ENCODE data around the gene CLIC4.

- no peak for TF ChIP-seq CSDC2 (CRISPR knock-in tag; IDR thresholded peaks at IDR 0.05)
- TF ChIP-seq PATZ1 (CRISPR knock-in tag; IDR thresholded peaks at IDR 0.05; ENCODE audit: borderline replicate concordance), result no peak
- TF ChIP-seq ZC3H10 (CRISPR knock-in tag; IDR thresholded peaks at IDR 0.05), result no peak
- TF ChIP-seq ISL1 (CRISPR knock-in tag; IDR thresholded peaks at IDR 0.05), result no peak
- TF ChIP-seq OSR1 (CRISPR knock-in tag; IDR thresholded peaks at IDR 0.05), result no peak
- no peak for TF ChIP-seq ARNTL (CRISPR knock-in tag; IDR thresholded peaks at IDR 0.05; ENCODE audit: borderline replicate concordance, low read depth)
- no peak for TF ChIP-seq CREB5 (CRISPR knock-in tag; IDR thresholded peaks at IDR 0.05; ENCODE audit: low read depth)
- no peak for TF ChIP-seq TCF4 (CRISPR knock-in tag; IDR thresholded peaks at IDR 0.05; ENCODE audit: borderline replicate concordance)
- TF ChIP-seq ZFP3 (CRISPR knock-in tag; IDR thresholded peaks at IDR 0.05), result no peak
Observed at GRCh38 chr1:24857507-24858133, 112.4 kb downstream of the CLIC4 start.
